Activated CD4-positive, CD25-positive, alpha-beta regulatory T cell treated with anti-CD3 and anti-CD28 coated beads, Interleukin-2, amount 50 U/mL, for 72 hours (primary cell): Measurements from ENCODE around the gene NKX2-2.
A peak's percentile ranks its signal among the peaks of the same experiment; 100 is the strongest.
"Not testable (repeated sequence)": the region's sequence is repeated elsewhere in the genome, so short reads cannot be mapped to it uniquely, and the experiment has no call there.

ENCODE experiments used
- DNase-seq: peaks from one replicate; pipeline ENCODE4 v3.0.0; 2021

NKX2-2 gene

DNA sequence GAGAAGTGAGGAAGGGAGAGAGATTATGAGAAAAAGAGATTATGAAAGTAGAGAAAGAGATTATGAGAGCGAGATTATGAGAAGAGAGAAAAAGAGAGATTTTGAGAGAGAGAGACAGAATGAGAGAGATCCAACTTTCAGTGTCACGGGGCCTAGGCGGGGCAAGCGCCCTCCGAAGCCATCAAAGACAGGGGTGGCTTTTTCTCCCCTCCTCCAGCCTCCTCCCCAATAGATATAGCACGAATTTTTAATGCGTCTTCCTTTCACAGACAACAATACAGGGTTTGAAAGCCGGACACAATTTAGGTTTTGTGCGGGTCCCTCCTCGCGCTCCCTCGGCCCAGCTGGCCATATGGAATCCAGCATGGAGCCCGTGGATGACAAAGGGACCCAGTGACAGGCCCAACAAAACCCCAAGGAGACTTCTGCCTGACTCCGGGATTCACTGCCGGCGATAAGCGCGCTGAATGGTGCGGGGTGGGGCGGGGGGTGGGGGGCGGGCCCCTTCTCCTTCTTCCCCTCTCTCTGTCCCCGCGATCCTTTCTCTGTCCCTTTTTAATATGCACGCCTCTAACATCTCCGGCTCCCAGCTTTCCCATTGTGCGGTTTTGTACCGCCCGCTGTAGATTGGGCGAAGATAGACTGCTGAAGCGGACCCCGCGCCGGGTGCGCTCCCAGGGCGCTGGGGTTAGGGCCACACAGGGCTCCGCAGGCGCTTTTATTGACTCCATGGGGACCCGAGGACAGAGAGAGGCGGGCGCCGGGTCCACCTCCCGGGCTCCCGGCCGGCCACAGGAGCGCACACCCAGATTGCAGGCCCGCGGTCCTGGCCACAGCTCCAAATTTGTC is 5.4 kb downstream of the NKX2-2 start:
- no peak for DNase-seq

- DNase-seq: no peak
Measured at GRCh38 chr20:21507400-21508229, 6.2 kb downstream of the NKX2-2 start.

DNA sequence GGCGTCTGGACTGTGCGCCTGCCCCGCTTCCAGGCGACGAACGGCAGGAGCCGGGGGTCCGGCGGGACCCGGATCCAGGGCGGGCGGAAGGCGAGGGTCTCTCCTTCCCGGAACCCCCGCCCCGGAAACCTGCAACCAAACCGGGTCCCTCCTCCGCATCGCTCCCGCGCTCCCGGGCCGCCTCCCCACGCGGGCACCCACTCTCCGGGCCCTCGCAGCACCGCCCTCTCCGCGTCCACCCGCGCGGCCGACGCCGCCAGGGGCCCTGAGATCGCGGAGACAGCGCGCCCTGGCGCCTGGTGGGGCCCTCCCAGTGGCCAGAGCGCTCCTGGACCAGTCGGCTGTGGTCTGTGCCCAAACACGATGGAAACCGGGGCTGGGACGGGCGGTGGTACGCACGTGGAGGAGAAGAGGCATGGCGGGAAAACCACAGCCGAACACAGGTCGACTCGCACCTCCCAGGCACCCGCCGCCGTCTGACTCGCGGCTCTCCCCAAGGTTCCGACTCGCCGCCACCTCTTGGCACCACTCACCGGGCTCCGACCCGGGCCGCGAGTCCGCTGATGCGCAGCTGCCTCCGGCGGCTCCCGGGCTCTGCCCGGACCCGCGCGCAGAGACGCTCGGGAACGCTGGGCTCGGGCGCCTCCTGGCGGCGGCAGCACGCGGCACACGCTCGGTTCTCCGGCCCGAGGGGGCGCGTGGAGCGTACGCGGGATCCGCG is 7.9 kb downstream of the NKX2-2 start:
- peak; percentile 83 for DNase-seq

DNA sequence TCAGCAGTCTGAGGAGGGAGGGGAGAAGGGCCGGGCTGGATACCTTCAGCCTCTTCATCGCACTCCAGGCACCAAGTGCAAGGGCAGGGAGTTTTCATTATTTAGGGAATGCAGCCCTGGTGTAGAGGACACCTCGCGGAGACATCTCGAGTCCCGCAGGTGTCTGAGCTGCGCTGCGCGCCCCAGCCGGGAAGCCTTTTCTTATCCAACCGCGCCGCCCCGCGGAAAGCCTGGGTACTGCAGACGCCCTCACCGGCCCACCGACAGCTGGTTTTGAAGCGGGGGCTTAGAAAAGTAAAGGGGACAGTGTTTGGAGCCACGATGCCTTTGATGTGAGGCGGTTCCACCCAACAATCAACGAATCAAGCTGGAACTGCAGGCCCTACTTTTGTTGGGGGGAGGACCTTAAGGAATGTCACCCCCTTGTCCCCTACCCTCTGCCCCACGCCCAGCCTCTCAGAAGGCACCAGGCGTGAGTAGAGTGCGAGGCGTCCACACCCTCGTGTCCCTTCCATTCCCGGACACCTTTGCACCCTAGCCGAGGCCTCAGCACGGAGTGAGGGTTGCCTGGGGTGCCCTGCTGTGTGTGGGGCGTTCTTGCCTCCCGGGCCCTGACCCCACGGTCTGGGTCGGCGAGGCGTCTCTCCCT is 8.6 kb downstream of the NKX2-2 start:
- DNase-seq: peak; percentile 89

GRCh38 chr20:21504323-21504722 is 9.5 kb downstream of the NKX2-2 start:
- DNase-seq: no peak

- no peak for DNase-seq
Measured at GRCh38 chr20:21503345-21503744, 10.5 kb downstream of the NKX2-2 start.

DNA sequence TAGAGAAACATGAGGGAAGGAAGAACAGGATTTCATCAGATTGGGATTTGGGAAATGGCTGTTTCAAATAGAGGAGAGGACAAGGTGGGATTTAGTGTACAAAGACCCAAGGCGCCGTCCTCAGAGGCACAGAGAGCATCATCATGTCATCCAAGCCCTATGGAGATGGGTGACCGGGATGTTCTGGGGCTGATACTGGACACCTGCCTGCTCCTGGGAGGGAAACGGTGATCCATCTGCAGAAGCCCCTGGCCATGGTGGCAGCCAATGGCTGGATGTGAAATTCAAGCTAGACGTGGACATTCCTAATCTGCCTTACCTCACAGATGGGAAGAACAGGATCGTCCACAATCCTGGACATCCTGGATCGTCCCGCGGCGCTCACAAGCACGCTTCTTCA is 12.7 kb downstream of the NKX2-2 start:
- DNase-seq: no peak

DNA sequence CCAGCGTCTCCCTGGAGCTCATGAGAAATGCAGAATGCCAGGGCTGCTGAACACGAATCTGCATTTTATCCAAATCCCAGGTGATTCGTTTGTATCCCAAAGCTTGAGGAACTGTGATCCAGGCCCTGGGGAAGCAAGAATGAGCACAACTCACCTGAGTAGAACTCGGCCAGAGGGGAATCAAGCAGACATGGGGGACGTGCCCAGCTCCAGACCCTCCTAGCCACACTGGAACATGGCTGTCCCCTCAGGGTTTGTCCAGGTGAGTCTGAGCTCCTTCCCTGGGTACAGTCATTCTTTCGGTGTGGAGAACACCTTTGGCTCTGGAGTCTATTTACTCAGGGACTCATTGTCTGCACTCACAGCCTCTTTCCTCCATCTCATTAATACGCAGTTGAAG is 13.3 kb downstream of the NKX2-2 start:
- no peak for DNase-seq

DNA sequence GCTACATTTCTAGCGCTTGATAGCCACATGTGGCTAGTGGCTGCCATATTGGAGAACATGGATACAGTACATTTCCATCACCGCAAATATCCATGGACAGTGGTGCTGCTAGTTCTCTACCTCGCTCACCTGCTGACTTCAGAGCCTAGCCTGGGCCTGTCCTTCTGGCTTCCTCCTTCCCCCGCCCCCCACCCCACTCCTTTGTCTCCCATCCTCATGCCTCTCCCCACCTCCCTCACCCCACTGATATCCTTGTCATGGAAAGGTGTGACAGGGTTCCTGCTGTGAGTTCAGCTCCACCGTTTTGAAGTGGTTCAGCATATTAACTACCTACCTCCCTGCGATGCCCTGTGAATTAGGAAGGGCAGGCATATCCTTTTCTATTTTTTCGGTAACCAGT is 14.2 kb downstream of the NKX2-2 start:
- DNase-seq: no peak

GRCh38 chr20:21498635-21499034 is 15.2 kb downstream of the NKX2-2 start:
- no peak for DNase-seq

- DNase-seq: no peak
Measured at GRCh38 chr20:21498195-21498594, 15.7 kb downstream of the NKX2-2 start.

DNA sequence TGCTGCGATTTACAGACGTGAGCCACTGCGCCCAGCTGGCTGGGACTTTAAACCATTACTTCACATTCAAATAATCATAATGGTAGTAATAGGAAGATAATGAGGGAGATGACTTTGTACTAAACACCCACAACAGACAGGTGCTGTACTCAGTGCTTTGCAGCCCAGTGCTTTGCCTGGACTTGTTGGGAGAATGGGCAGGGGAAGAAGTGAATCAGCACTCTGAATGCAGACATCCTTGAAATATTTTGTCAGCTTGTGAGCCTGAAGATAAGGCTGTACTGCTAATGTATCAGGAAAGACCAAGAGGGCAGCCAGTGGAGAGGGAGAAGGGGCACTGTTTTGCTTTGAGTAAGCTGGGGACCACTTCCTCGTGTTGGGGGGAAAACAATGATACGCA is 17.4 kb downstream of the NKX2-2 start:
- no peak for DNase-seq

- no peak for DNase-seq
Measured at GRCh38 chr20:21493049-21493448, 20.8 kb downstream of the NKX2-2 start.

GRCh38 chr20:21490105-21490504 is 23.8 kb downstream of the NKX2-2 start:
- no peak for DNase-seq

GRCh38 chr20:21480144-21480543 is 33.7 kb downstream of the NKX2-2 start:
- DNase-seq: not testable (repeated sequence)

GRCh38 chr20:21465799-21466198 is 48.1 kb downstream of the NKX2-2 start:
- DNase-seq: no peak

- no peak for DNase-seq
Measured at GRCh38 chr20:21464916-21465315, 48.9 kb downstream of the NKX2-2 start.
